CD4-positive, alpha-beta T cell treated with Interleukin-6 at 100 ng/mL for 8 hours (primary cell): ENCODE results near the gene MTREX.

Source experiments
- DNase-seq: peaks from one replicate; pipeline ENCODE4 v3.0.0-alpha.2; 2020; ENCODE audit warnings: mixed read lengths, low spot score

The MTREX gene

DNA sequence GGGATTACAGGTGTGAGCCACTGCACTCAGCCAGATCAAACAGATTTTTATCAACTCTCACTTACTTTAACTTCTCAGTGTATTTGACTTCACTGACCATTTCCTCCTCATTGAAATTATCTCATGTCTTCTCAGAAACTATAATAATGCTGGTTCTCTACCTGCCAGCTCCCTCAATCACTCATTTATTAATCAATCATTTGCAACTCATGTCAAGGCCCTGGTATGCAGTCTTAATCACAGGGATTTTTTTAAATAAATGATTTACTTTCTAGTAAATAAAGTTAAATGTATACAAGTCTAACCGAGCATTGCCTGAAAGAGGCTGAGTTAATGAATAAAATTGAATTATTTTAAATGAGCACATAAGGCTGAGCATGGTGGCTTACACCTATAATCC, 163.7 kb downstream of the MTREX start:
- DNase-seq = no peak

DNA sequence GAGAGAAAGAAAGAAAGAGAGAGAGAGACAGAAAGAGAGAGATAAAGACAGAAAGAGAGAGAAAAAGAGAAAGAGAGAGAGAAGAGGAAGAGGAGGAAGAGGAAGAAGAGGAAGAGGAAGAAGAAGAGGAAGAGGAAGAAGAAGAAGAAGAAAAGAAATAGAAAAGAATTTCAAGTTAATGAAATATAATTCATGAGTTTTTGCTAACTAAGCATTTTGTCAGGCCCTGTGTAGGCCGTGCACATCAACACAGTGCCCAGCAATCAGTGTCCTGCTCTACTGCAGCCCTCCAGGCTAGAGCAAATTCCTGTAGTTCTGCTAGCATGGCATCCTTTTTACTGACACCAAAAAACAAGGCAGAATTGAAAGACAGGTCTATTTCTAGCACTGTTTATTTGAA, 164.9 kb downstream of the MTREX start:
- no peak for DNase-seq
